HG02678 (cell line): ENCODE data around the gene POU6F2.
"Not testable (repeated sequence)": the region's sequence is repeated elsewhere in the genome, so short reads cannot be mapped to it uniquely, and the experiment has no call there.

Source experiments
- ATAC-seq: cut with Tn5 transposase; IDR thresholded peaks from one replicate; pipeline ENCODE4 v1.9.1; 2021; ENCODE audit warnings: mild to moderate bottlenecking, moderate library complexity; ENCODE audit not compliant: unreplicated experiment

The POU6F2 gene

DNA sequence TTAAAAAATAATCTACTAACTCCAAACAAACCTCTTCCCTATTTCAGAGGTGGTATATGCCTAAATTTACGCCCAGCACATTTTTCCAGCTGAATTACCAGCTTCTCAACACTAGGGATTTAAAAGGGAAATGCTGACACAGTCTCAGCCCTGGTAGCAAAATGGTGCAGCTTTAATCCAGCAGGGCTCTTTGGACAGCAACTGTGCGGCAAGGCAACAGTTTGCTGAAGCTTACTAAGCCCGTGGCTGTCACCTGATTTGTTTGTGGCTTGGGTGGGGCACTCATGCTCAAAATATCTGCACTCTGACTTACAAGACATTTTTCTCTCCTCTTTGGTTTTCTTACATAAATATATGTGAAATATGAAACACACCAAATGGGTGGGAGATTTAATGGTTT is 206.7 kb downstream of the POU6F2 start:
- ATAC-seq, result no peak

GRCh38 chr7:39186131-39186530 is 208.4 kb downstream of the POU6F2 start:
- ATAC-seq, result no peak

DNA sequence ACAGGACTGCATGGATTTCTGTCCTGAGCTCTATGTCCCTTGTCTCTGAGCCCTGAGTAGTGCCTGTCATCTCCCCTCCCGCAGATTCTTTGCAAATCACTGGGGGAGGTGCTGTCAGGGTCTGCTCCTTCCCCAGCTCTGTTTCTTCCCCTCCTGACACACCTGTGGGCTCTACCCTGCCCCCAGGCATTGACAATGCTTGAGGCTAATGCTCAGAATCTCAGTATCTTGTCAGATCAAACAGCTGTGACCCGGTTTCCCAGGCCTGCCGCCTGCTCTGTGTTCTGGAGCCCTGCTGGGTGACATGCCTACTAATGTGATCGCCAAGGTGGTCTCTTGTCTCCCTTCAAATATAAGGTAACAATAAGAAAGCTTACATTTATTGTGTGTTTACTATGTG is 209.0 kb downstream of the POU6F2 start:
- ATAC-seq, result no peak

- ATAC-seq, result no peak
These were observed 209.4 kb downstream of the POU6F2 start for GRCh38 chr7:39187130-39187529.

GRCh38 chr7:39192476-39192875 is 214.8 kb downstream of the POU6F2 start:
- ATAC-seq, result no peak

DNA sequence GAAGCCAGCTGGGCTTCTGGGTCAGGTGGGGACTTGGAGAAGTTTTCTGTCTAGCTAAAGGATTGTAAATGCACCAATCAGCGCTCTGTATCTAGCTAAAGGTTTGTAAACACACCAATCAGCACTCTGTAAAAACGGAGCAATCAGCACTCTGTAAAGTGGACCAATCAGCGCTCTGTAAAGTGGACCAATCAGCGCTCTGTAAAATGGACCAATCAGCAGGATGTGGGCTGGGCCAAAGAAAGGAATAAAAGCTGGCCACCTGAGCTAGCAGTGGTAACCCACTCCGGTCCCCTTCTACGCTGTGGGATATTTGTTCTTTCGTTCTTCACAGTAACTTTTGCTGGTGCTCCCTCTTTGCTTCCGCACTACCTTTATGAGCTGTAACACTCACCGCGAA is 216.7 kb downstream of the POU6F2 start:
- not testable (repeated sequence) for ATAC-seq

DNA sequence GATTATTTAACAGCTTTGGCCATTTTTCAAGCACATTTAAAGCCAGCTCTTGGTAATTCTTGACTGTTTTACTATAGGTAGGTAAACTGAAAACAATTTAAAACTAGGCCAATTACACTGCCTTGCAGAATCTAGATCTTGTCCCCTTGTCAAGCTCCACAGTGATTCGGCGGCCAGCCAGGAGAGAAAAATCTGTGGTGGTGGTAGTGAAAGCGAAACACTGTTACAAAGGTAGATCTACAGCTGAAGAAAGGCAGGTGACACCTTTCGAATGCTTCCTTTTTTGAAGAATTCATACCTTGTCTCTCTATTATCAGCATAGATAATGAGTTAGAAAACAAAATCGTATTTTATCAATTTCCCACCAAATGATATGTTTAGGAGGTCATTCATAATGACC is 218.3 kb downstream of the POU6F2 start:
- ATAC-seq, result no peak

DNA sequence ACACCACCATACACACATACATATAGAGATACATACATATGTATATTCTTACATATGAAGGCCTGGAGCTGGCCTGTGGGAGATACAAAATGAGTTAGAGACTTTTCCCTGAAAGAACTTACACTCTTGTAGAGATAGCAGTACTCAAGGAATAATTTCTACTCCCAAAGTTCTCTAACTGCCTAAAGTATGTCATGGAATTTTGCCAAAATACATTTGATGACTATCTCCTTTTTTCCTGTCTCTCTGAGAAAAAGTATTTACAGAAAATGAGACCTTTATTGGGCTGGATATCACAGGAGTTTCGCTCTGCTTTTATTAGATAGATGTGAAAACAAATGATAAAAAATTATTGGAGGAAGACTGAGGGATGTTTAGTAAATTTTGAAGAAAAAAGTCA is 220.1 kb downstream of the POU6F2 start:
- no peak for ATAC-seq

DNA sequence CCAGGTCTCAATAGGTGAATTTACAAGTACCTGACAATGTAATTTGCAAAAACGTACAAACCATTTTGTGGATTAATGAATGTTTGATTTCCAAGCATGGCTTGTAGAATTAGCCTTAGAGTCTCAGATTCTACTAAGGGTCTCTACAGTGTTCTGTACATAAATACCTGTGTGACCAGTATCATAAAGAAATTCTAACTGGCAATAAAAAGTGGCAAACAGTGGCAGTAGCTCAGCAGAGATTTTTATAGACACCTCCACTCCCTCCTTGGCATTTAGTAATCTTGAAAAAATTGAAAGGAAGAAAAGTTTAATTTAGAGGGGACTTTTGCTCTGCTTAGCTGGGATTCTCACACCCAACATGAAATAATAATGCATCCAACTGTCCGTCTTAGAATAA is 220.8 kb downstream of the POU6F2 start:
- no peak for ATAC-seq

DNA sequence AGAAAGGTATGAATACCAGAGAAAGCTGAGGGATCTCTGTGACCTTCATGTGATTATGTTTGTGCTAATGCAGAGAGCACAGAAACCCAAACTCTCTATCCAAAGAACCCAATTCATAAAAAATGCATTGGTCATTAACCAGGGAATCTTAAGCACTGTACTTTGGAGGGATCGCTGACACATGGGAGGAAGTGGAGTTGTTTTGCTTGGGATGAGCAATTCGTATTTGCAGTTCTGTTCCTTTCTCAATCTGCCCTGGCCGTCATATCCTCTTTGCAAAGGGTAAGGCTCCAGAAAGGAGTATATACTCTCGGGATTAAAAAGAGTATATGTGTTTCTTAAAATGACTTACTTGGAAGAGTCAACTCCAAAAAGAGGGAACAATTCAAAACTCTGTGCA is 221.3 kb downstream of the POU6F2 start:
- no peak for ATAC-seq

GRCh38 chr7:39199951-39200350 is 222.2 kb downstream of the POU6F2 start:
- no peak for ATAC-seq

GRCh38 chr7:39202041-39202440 is 224.3 kb downstream of the POU6F2 start:
- ATAC-seq, result no peak

GRCh38 chr7:39210362-39210761 is 232.7 kb downstream of the POU6F2 start:
- no peak for ATAC-seq

DNA sequence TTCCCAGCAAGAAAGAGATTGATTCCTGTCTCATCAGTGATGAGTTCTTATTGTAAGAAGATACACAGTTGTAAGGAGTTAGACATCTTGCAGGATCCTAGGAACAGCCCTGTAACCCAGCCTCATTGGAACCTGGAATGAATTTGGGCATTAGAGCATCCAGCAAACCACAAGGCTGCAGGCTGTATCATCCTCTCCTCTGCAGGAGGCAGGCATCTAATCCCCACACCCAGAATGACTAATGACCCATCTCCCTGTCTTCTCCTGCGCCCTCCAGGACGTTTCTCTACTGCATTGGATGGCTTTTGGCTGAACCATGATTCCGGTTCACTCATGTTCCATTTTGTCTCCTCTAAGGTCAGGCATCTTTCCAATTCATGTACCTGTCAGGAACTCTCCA is 233.9 kb downstream of the POU6F2 start:
- no peak for ATAC-seq

DNA sequence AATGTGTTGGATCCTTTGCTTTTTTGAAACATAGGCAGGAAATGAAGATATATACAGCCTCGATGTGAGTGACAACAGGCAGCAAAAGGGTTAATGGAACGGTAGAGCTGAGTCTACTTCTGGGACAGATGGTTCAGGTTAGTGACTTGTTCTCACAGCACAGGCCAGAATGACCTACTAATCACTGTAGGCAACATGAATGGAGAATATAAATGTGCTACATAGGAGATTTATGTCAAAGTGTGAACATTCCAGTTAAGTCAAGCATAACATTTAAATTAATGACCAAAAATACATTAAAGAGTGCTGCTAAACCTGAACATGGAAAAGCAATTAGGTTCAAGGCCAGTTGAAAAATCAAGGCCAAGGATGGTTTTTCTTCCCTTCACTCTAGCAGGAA is 235.2 kb downstream of the POU6F2 start:
- no peak for ATAC-seq

DNA sequence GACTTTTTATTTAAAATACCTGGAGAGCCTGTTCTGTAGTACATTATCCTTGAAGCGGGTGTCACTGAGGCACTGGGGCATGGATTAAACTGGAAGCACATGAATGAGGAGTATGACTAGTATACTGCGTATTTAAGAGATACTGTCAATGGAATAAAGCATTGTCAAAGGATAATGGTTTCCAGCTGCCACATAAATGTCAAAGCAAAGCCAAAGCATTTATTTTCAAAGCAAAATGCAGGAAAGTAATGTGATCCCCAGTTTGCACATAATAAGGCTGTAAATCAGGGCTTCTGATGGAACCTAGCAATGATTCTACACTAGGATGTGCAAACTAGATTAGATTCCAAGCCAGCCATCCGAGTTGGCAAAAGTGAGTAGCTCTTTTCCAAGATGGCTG is 240.1 kb downstream of the POU6F2 start:
- ATAC-seq, result no peak

- no peak for ATAC-seq
These were observed 242.2 kb downstream of the POU6F2 start for GRCh38 chr7:39219869-39220268.

DNA sequence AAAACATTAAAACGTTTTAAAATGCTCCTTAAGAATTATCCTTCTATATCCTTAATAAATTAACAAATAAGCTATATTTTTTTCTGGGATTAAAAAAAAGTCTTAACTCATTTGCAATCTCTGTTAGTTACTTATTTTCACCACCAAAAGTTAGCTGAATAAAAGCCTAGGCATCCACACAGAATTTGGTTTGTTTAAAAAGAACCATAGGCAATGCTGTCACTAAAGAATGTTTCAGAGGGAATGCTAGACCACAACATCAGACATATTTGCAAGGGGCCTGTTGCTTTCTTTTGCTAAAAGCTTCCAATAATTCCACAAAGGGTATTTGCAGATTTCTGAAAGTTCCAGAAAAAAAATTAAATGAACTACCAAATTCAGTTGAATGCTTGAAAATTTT is 244.2 kb downstream of the POU6F2 start:
- ATAC-seq, result no peak

DNA sequence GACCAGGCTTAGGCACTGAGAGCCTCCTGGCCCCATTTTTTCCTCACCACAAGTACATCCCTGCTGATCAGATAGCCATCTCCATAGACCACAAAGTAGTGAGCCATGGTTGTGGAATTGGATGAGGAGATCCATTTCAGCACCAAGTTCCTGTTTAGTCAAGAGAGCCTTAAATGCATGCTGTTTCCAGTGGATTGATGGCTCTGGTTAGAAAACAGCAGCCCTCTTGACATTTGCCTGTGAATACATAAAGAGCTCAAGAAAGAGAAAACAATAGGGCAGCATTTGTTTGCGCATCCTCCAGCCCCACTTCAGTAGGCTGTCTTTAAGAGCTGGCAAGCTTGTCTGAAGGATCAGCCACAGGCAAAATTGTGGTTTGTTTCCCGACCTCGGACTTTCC is 251.2 kb downstream of the POU6F2 start:
- no peak for ATAC-seq

DNA sequence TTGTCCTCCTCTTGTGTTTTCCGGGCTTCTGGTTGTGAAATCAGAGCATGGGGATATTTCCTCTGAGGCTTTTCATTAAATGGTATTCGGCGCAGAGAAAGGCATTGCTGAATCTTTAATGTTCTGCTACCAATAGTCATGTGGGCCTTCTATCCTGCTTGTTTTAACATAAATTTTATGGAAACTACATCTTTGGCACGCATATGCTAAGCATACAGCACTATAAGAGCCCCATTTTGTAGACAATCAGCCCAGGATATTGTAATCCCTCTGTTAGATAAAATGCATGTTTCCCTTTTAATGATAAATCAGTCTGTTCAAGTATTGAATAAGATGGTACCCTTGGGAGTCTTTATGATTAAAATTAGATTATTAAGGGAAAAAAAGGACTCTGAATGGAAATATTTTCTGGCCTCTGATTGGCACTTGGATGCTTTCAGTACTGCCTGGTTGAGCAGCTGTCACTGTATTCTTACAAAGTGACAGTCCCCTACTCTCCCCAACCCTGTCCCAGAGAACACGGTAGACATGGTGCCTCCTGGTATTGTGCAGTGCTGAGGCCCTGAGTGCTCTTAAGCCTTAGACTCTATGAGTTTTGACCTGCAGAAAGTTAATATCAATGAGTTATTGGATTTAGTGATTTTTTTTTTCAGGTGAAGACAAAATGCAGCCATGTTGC is 256.3 kb downstream of the POU6F2 start:
- ATAC-seq, result no peak

GRCh38 chr7:39238234-39238869 is 260.6 kb downstream of the POU6F2 start:
- no peak for ATAC-seq

DNA sequence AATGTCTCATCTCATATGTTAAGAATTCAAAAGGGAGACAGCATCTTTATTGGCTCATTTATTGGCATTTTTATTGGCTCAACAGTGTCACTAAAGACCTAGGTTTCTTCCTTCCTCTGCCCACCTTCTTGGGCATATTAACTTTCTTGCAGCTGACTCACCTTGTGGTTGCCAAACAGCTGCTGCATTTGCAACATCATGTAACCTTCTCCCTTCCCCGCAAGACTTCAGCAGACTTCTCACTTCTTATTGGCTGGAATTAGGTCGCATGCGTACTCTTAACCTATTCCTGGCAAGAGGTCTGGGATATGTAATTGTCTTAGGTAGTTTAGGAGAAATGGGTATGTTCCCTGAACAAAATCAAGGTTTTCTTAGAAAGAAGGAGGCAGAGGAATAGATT is 263.2 kb downstream of the POU6F2 start:
- ATAC-seq, result no peak

- ATAC-seq, result no peak
These were observed 269.9 kb downstream of the POU6F2 start for GRCh38 chr7:39247576-39247975.
